Retinal pigment epithelial cell (primary cell): Measurements from ENCODE around the gene SLC13A3.

Experiments used
- DNase-seq: peaks from one replicate; pipeline ENCODE4 v3.0.0-alpha.2; 2010; ENCODE audit warnings: low read depth
- H3K4me3 ChIP-seq: 2 replicates; pipeline ENCODE4 v1.5.1; 2011; ENCODE audit warnings: mild to moderate bottlenecking, low read length, control low read depth, moderate library complexity
- CTCF ChIP-seq: conservative IDR thresholded peaks from 2 replicates; pipeline ENCODE4 v1.5.1; 2011; ENCODE audit warnings: low read depth, low read length, control low read depth, inconsistent platforms

SLC13A3 gene

GRCh38 chr20:46671866-46672542, 20.7 kb upstream of the SLC13A3 start:
- no peak overlapping the region for H3K4me3 ChIP-seq
- no peak for DNase-seq
- TF ChIP-seq CTCF = no peak

GRCh38 chr20:46670585-46671584, 19.6 kb upstream of the SLC13A3 start:
- H3K4me3 ChIP-seq = no peak overlapping the region
- DNase-seq = no peak
- TF ChIP-seq CTCF = no peak

- H3K4me3 ChIP-seq = no peak overlapping the region
- no peak for TF ChIP-seq CTCF
- no peak for DNase-seq
Observed at GRCh38 chr20:46670228-46670584, 18.9 kb upstream of the SLC13A3 start.

GRCh38 chr20:46666818-46667515, 15.7 kb upstream of the SLC13A3 start:
- DNase-seq = no peak
- TF ChIP-seq CTCF = no peak
- no peak overlapping the region for H3K4me3 ChIP-seq

GRCh38 chr20:46666306-46666705, 15.0 kb upstream of the SLC13A3 start:
- no peak for TF ChIP-seq CTCF
- no peak overlapping the region for H3K4me3 ChIP-seq
- no peak for DNase-seq

GRCh38 chr20:46665602-46666001, 14.3 kb upstream of the SLC13A3 start:
- TF ChIP-seq CTCF = no peak
- H3K4me3 ChIP-seq = no peak overlapping the region
- DNase-seq = no peak
